GM12878 (cell line): ENCODE results near the gene AKAP9. TPM values are rescaled to one million over a fixed set of nuclear protein-coding genes. Genes with fewer than 3 reads are reported as not detected.

Experiments
- ATAC-seq: fragments of 200-7000 bp; cut with Tn5 transposase; 3 replicates; pipeline ENCODE4 v1.9.1; 2020; ENCODE audit warnings: mild to moderate bottlenecking, moderate library complexity
- BruUV-seq: library from RNA; stranded (reverse); fragments of 400-500 nt; replicated peaks from 2 replicates; lab custom pipeline; 2021; lab: Mats Ljungman, UMichigan
- CTCF ChIA-PET: fragments of 300-600 bp; sonication (Branson Sonifier 250); formaldehyde crosslinking; extraction: SDS; loops from one replicate; lab custom pipeline; 2021; ENCODE audit warnings: inconsistent platforms; lab: Yijun Ruan, JAX
- POLR2A ChIA-PET: fragments of 350-600 bp; formaldehyde crosslinking; extraction: SDS; loops from one replicate; lab custom pipeline; 2021; ENCODE audit warnings: inconsistent platforms; lab: Charles Lee
- RAD21 ChIA-PET: fragments of 300-600 bp; sonication (Branson Sonifier 250); formaldehyde crosslinking; loops from one replicate; lab custom pipeline; 2023; ENCODE audit warnings: antibody characterized with exemption; ENCODE audit not compliant: unreplicated experiment; lab: Charles Lee
- SMC1A ChIA-PET: fragments of 300-600 bp; sonication (Branson Sonifier 250); formaldehyde crosslinking; loops from one replicate; lab custom pipeline; 2023; ENCODE audit not compliant: unreplicated experiment, uncharacterized antibody; lab: Charles Lee
- DNase-seq: peaks from one replicate; pipeline ENCODE4 v3.0.0-alpha.2; 2011; ENCODE audit warnings: low read depth, low spot score
- FAIRE-seq: peaks from 3 replicates; lab custom pipeline; 2011; peaks lifted over from hg19 to GRCh38; lab: Jason Lieb, UNC
- H2AFZ ChIP-seq: 2 replicates; pipeline ENCODE4 v1.6.0; 2011; ENCODE audit warnings: low read depth, low read length, control low read depth; ENCODE audit not compliant: control insufficient read depth
- H3K27ac ChIP-seq: 2 replicates; pipeline ENCODE4 v1.5.1; 2011; ENCODE audit warnings: control low read depth; ENCODE audit not compliant: control insufficient read depth, insufficient read depth
- H3K27me3 ChIP-seq, 2 experiments: replicated peaks in 1 of 2; 2 replicates each; pipeline versions ENCODE4 v1.6.0 to v1.6.1; 2011; ENCODE audit warnings: low read length in 1 of 2; ENCODE audit not compliant: control insufficient read depth in 2 of 2, insufficient read depth in 2 of 2
- H3K36me3 ChIP-seq, 2 experiments: 2 replicates each; pipeline ENCODE4 v1.5.1; 2011; ENCODE audit warnings: low read length in 1 of 2; ENCODE audit not compliant: control insufficient read depth in 2 of 2, insufficient read depth in 2 of 2
- H3K4me1 ChIP-seq: 2 replicates; pipeline ENCODE4 v1.6.1; 2011; ENCODE audit warnings: mild to moderate bottlenecking, low read length, moderate library complexity, mixed read lengths; ENCODE audit not compliant: control insufficient read depth, insufficient read depth
- H3K4me2 ChIP-seq: 2 replicates; pipeline ENCODE4 v1.6.0; 2011; ENCODE audit warnings: control low read depth; ENCODE audit not compliant: control insufficient read depth, insufficient read depth
- H3K4me3 ChIP-seq: fragments of 200-600 bp; sonication (generic); 2 replicates; pipeline ENCODE4 v1.5.1; 2016
- H3K79me2 ChIP-seq: 2 replicates; pipeline ENCODE4 v1.6.0; 2011; ENCODE audit warnings: low read length; ENCODE audit not compliant: control insufficient read depth, insufficient read depth
- H3K9ac ChIP-seq: 2 replicates; pipeline ENCODE4 v1.8.0; 2011; ENCODE audit warnings: low read length, control low read depth, mixed read lengths; ENCODE audit not compliant: control insufficient read depth, insufficient read depth
- H3K9me3 ChIP-seq: replicated peaks from 3 replicates; pipeline ENCODE4 v1.5.1; 2011; ENCODE audit warnings: mild to moderate bottlenecking, low read length; ENCODE audit not compliant: control insufficient read depth, insufficient read depth
- H4K20me1 ChIP-seq: 2 replicates; pipeline ENCODE4 v1.6.0; 2011; ENCODE audit not compliant: control insufficient read depth, insufficient read depth
- ETV6 ChIP-seq, 2 experiments: fragments of 450-650 bp in 1 of 2; IDR thresholded peaks in 1 of 2; conservative IDR thresholded peaks in 1 of 2; 2 replicates each; pipeline ENCODE4 v1.6.1; 2014; ENCODE audit warnings: antibody characterized with exemption in 1 of 2, borderline replicate concordance in 1 of 2, low read depth in 1 of 2, mild to moderate bottlenecking in 1 of 2, moderate library complexity in 1 of 2
- IKZF1 ChIP-seq: fragments of 450-650 bp; conservative IDR thresholded peaks from 2 replicates; pipeline ENCODE4 v1.6.1; 2017; ENCODE audit warnings: antibody characterized with exemption, mild to moderate bottlenecking
- JUND ChIP-seq: IDR thresholded peaks from 2 replicates; pipeline ENCODE4 v1.6.1; 2012; ENCODE audit warnings: low read depth, mild to moderate bottlenecking, low read length, improper control_type of control experiment, moderate library complexity
- MTA3 ChIP-seq: IDR thresholded peaks from 2 replicates; pipeline ENCODE4 v1.6.1; 2012; ENCODE audit warnings: low read length, inconsistent platforms, borderline replicate concordance
- NBN ChIP-seq: fragments of 450-650 bp; IDR thresholded peaks from 2 replicates; pipeline ENCODE4 v1.6.1; 2016
- NR2C2 ChIP-seq: IDR thresholded peaks from 2 replicates; pipeline ENCODE4 v1.6.1; 2011; ENCODE audit warnings: borderline replicate concordance, low read depth; ENCODE audit not compliant: control insufficient read depth, insufficient read length
- PBX3 ChIP-seq: IDR thresholded peaks from 2 replicates; pipeline ENCODE4 v1.6.1; 2011; ENCODE audit warnings: mild to moderate bottlenecking, low read depth, low read length, moderate library complexity; ENCODE audit not compliant: insufficient replicate concordance
- PKNOX1 ChIP-seq: fragments of 450-650 bp; IDR thresholded peaks from 2 replicates; pipeline ENCODE4 v1.6.1; 2016; ENCODE audit warnings: mild to moderate bottlenecking
- SMAD1 ChIP-seq: fragments of 450-650 bp; IDR thresholded peaks from 2 replicates; pipeline ENCODE4 v1.6.1; 2018; ENCODE audit warnings: mild to moderate bottlenecking, low read depth; ENCODE audit not compliant: partially characterized antibody
- TBL1XR1 ChIP-seq: IDR thresholded peaks from 2 replicates; pipeline ENCODE4 v1.6.1; 2012; ENCODE audit warnings: low read depth, low read length, improper control_type of control experiment
- WGBS: methylation state at CpG from one replicate; pipeline ENCODE4 v1.1.6; 2016; ENCODE audit warnings: low lambda C conversion rate; ENCODE audit not compliant: insufficient replicate concordance, insufficient coverage; ENCODE audit errors: missing lambda C conversion rate; 5-methylcytosine and 5-hydroxymethylcytosine counted together
- in situ Hi-C: fragments of 300-500 bp; cut with MboI; formaldehyde crosslinking; loops from 9 replicates; pipeline ENCODE4 v1.14.3; 2018; ENCODE audit warnings: mixed read lengths
- intact Hi-C: fragments of 100-400 bp; cut with micrococcal nuclease; formaldehyde crosslinking; loops from one replicate; pipeline ENCODE4 v1.14.2; 2022; ENCODE audit not compliant: unreplicated experiment
- polyA plus RNA-seq, 11 experiments: library from polyadenylated mRNA; depleted of rRNA in 4 of 11; unstranded in 6 of 11; stranded (reverse) in 5 of 11; fragments of >200 nt; fragmentation: Nextera tagmentation in 4 of 11; fragmentation: Illumina TruSeq in 1 of 11; extraction: Ambion mirVana in 4 of 11; extraction: Trizol in 1 of 11; gene quantifications; 1 replicate in 1 of 11; 2 replicates in 10 of 11; pipeline versions ENCODE4 v1.2.1 to v1.2.3, GENCODE V29; 2011 to 2016; ENCODE audit warnings: inconsistent platforms in 2 of 11, missing spikeins in 2 of 11, low read depth in 1 of 11
- total RNA-seq, 4 experiments: library from RNA; depleted of rRNA in 3 of 4; stranded (reverse); fragments of >200 nt in 3 of 4; fragmentation: Illumina TruSeq in 1 of 4; extraction: Trizol in 1 of 4; gene quantifications; 2 replicates each; pipeline versions ENCODE4 v1.2.1 to v1.2.3, GENCODE V29; 2013 to 2021

AKAP9 gene
- total and polyA plus RNA-seq, 10 of the 15 experiments (the other 5 are each of a cell fraction or from before 2014, with no cell fraction given): 21.1 to 62.8 (median 31.6) TPM

- Histone ChIP-seq H4K20me1 (no peaks in the 10 kb centered on the region), H3K9me3 (no peaks in the 10 kb centered on the region), H3K79me2 (peaks cover 52% of the 10 kb centered on the region), H3K27ac (no peak overlapping the region), H3K27me3 (no peaks in the 10 kb centered on the region), H3K36me3 (0 out of 4 replicates have a peak, but pooled peaks cover 0 to 2% of the 10 kb centered on the region in 2 experiments), H2AFZ (no peak overlapping the region), H3K4me3 (no peak overlapping the region), H3K9ac (no peak overlapping the region), H3K4me1 (peaks cover 9% of the 10 kb centered on the region), H3K4me2 (peak overlapping the region; percentile 30)
- no peak for FAIRE-seq
- POLR2A ChIA-PET: interaction anchor here (0.8 kb wide), 1 partner anchor 189 kb away, joined by 6 read pairs; the partner anchor contains the start of gene CYP51A1
- intact Hi-C loops (loop anchor here (10.0 kb wide), 1 partner anchor 499 kb away; the partner anchor contains the start of gene GATAD1), in situ Hi-C loops (no loop called here)
- ATAC-seq: no peak
- no peak for DNase-seq
- no peak for TF ChIP-seq TBL1XR1
- TF ChIP-seq SMAD1: no peak
- TF ChIP-seq NBN: no peak
- TF ChIP-seq JUND: no peak
- no TSS peak for BruUV-seq
- SMC1A ChIA-PET: interaction anchor here (1.2 to 1.3 kb wide), 3 partner anchors 18 to 187 kb away, joined by 3 to 4 read pairs (median 3); no protein-coding TSS in a partner anchor
- CTCF ChIA-PET: interaction anchor here (0.7 to 1.7 kb wide), 4 partner anchors 8 to 146 kb away, joined by 3 to 11 read pairs (median 4); partner anchors contain the start of gene MTERF1
- RAD21 ChIA-PET: interaction anchor here (0.8 kb wide), 1 partner anchor 187 kb away, joined by 4 read pairs; no protein-coding TSS in a partner anchor
- WGBS: 100% methylated on average over 2 of the region's 2 CpGs
These were observed 4.8 kb downstream of the AKAP9 start for GRCh38 chr7:91945476-91945875.

GRCh38 chr7:91946549-91946948, 5.9 kb downstream of the AKAP9 start:
- DNase-seq (no peak), FAIRE-seq (no peak), ATAC-seq (no peak)
- Histone ChIP-seq H4K20me1 (no peaks in the 10 kb centered on the region), H3K9ac (no peak overlapping the region), H2AFZ (no peak overlapping the region), H3K27me3 (no peaks in the 10 kb centered on the region), H3K9me3 (no peaks in the 10 kb centered on the region), H3K4me3 (no peak overlapping the region; the same call in 1 of the 2 replicates), H3K79me2 (peaks cover 43% of the 10 kb centered on the region), H3K36me3 (0 out of 4 replicates have a peak, but pooled peaks cover 0 to 2% of the 10 kb centered on the region in 2 experiments), H3K4me2 (no peak overlapping the region), H3K4me1 (peaks cover 9% of the 10 kb centered on the region), H3K27ac (no peak overlapping the region)
- in situ Hi-C loops: no loop called here
- 51% methylated on average over 3 of the region's 3 CpGs for WGBS
- intact Hi-C loops: loop anchor here (10.0 kb wide), 1 partner anchor 498 kb away; the partner anchor contains the start of gene GATAD1
- ChIA-PET RAD21 (interaction anchor here (0.9 kb wide), 1 partner anchor 501 kb away, joined by 3 read pairs; the partner anchor contains the start of gene GATAD1), CTCF (interaction anchor here (1.2 to 1.7 kb wide), 4 partner anchors 66 to 501 kb away, joined by 3 to 11 read pairs (median 4); partner anchors contain the start of genes CYP51A1, GATAD1 and MTERF1), POLR2A (interaction anchor here (0.5 to 0.9 kb wide), 2 partner anchors 502 to 1147 kb away, joined by 3 read pairs; no protein-coding TSS in a partner anchor), SMC1A (interaction anchor here (1.2 to 1.5 kb wide), 5 partner anchors 12 to 186 kb away, joined by 3 to 4 read pairs (median 4); no protein-coding TSS in a partner anchor)
- BruUV-seq: no TSS peak
- TF ChIP-seq IKZF1 (peak; percentile 71), PBX3 (no peak), NR2C2 (no peak), MTA3 (no peak), PKNOX1 (peak; percentile 52; the same call in 1 of the 2 replicates), ETV6 (conservative IDR thresholded peaks at IDR 0.05 in 1 of 2, IDR thresholded peaks at IDR 0.05 in 1 of 2; ENCODE audit: borderline replicate concordance in 1 of 2, low read depth in 1 of 2) (no peak)
